Measurements from ENCODE around the gene CABP4.

The CABP4 gene

GRCh38 chr11:67435031-67435726 is 20.0 kb upstream of the CABP4 start:
- no peak for DNase-seq (ENCODE audit: low spot score)
- TF ChIP-seq, protein P1, sequence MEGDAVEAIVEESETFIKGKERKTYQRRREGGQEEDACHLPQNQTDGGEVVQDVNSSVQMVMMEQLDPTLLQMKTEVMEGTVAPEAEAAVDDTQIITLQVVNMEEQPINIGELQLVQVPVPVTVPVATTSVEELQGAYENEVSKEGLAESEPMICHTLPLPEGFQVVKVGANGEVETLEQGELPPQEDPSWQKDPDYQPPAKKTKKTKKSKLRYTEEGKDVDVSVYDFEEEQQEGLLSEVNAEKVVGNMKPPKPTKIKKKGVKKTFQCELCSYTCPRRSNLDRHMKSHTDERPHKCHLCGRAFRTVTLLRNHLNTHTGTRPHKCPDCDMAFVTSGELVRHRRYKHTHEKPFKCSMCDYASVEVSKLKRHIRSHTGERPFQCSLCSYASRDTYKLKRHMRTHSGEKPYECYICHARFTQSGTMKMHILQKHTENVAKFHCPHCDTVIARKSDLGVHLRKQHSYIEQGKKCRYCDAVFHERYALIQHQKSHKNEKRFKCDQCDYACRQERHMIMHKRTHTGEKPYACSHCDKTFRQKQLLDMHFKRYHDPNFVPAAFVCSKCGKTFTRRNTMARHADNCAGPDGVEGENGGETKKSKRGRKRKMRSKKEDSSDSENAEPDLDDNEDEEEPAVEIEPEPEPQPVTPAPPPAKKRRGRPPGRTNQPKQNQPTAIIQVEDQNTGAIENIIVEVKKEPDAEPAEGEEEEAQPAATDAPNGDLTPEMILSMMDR (IDR thresholded peaks at IDR 0.05; ENCODE audit: extremely low read depth, missing control alignments): no peak

DNA sequence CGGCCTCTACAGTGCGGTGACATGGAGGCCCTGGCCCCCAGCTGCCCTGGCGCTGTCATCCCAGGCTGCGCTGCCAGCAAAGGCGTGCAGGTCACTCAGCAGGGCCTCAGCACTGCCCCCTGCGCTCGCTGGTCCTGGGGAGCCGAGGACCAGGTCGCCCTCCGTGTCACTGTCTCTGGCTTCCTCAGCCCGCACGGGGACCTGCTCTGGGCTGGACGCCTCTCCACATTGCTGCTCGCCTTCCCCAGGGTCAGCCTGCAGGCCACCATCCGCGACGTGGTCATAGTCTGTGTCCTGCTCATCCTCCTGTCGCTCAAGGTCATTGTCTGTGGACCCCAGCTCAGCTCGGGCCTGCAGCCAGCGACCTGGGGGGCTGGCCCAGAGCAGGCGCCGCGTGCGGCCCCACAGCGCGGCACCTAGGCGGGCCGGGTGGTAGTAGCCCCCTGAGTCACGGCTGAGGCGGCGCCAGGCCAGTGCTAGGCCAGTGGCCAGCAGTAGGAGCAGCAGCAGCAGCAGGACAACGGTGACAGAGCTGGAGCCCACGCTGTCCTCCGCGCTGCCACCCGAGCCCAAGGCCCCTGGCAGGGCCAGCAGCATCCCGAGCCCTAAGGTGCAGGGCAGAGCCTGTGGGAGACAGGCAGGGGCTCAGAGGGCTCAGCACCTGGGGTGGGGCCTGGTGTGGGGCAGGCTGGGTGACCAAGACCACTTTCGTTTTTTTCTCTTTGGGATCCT is 19.3 kb upstream of the CABP4 start:
- TF ChIP-seq, protein P1 (IDR thresholded peaks at IDR 0.05; ENCODE audit: extremely low read depth, missing control alignments): no peak
- DNase-seq (ENCODE audit: low spot score): no peak

GRCh38 chr11:67436459-67437081 is 18.6 kb upstream of the CABP4 start:
- peak; percentile 91 for DNase-seq (ENCODE audit: low spot score)
- TF ChIP-seq, protein P1 (IDR thresholded peaks at IDR 0.05; ENCODE audit: extremely low read depth, missing control alignments): no peak

- TF ChIP-seq, protein P1 (IDR thresholded peaks at IDR 0.05; ENCODE audit: extremely low read depth, missing control alignments): no peak
- DNase-seq (ENCODE audit: low spot score): peak; percentile 85
Observed at GRCh38 chr11:67437082-67437808, 17.9 kb upstream of the CABP4 start, which contains the start of gene PTPRCAP. PTPRCAP (minus strand) TSS chr11:67437682; CDS start chr11:67437619, 63 bp downstream.

- TF ChIP-seq, protein P1 (IDR thresholded peaks at IDR 0.05; ENCODE audit: extremely low read depth, missing control alignments): no peak
- no peak for DNase-seq (ENCODE audit: low spot score)
Observed at GRCh38 chr11:67437809-67438157, 17.4 kb upstream of the CABP4 start.

- peak; percentile 63 for DNase-seq (ENCODE audit: low spot score)
- TF ChIP-seq, protein P1 (IDR thresholded peaks at IDR 0.05; ENCODE audit: extremely low read depth, missing control alignments): no peak
Observed at GRCh38 chr11:67438158-67438902, 16.8 kb upstream of the CABP4 start.

Measured in GM20000 (cell line).